K562 (cell line): ENCODE results near the gene BIRC3. TPM values are rescaled to one million over a fixed set of nuclear protein-coding genes. Genes with fewer than 3 reads are reported as not detected.

Experiments
- BCL6 ChIP-seq: fragments of 250-450 bp; sonication (Bioruptor Pico); IDR thresholded peaks from 2 replicates; pipeline ENCODE4 v1.4.0; 2020
- EP400 ChIP-seq: fragments of 450-650 bp; IDR thresholded peaks from 2 replicates; pipeline ENCODE4 v1.6.1; 2017; ENCODE audit warnings: antibody characterized with exemption, mild to moderate bottlenecking, moderate library complexity
- MCM5 ChIP-seq: fragments of 450-650 bp; IDR thresholded peaks from 2 replicates; pipeline ENCODE4 v1.6.1; 2016; ENCODE audit warnings: low read depth
- NR2C1 ChIP-seq, 2 experiments: fragments of 450-650 bp; IDR thresholded peaks; 2 replicates each; pipeline ENCODE4 v1.6.1; 2017; ENCODE audit warnings: mild to moderate bottlenecking in 2 of 2, antibody characterized with exemption in 1 of 2, inconsistent platforms in 1 of 2, missing compliant biosample characterization in 1 of 2, missing genetic modification characterization in 1 of 2
- POLR2A ChIP-seq: fragments of 450-650 bp; conservative IDR thresholded peaks from 2 replicates; pipeline ENCODE4 v1.6.1; 2016
- PPARD ChIP-seq: fragments of 250-450 bp; sonication (Bioruptor Pico); IDR thresholded peaks from 2 replicates; pipeline ENCODE4 v1.8.0; 2022; ENCODE audit warnings: inconsistent platforms, mild to moderate bottlenecking, moderate library complexity
- RAD21 ChIP-seq, 2 experiments: fragments of 250-450 bp in 1 of 2; fragments of 450-650 bp in 1 of 2; sonication (Bioruptor Pico) in 1 of 2; formaldehyde crosslinking in 1 of 2; IDR thresholded peaks in 1 of 2; conservative IDR thresholded peaks in 1 of 2; 2 replicates each; pipeline versions ENCODE4 v1.4.0 to v1.8.0; 2020 to 2022; ENCODE audit warnings: mild to moderate bottlenecking in 2 of 2, moderate library complexity in 1 of 2
- SREBF2 ChIP-seq: sonication (generic); formaldehyde crosslinking; IDR thresholded peaks from 2 replicates; pipeline ENCODE4 v1.4.0; 2020; ENCODE audit warnings: mild to moderate bottlenecking, missing genetic modification reagents
- TAF15 ChIP-seq: fragments of 200-400 bp; formaldehyde crosslinking; IDR thresholded peaks from 2 replicates; pipeline ENCODE4 v1.6.1; 2017; ENCODE audit warnings: mild to moderate bottlenecking, low read depth, low read length, moderate library complexity
- TEAD1 ChIP-seq, 2 experiments: fragments of 450-650 bp in 1 of 2; sonication (generic) in 1 of 2; formaldehyde crosslinking; IDR thresholded peaks; 2 replicates each; pipeline versions ENCODE4 v1.4.0 to v1.8.0; 2020 to 2022; ENCODE audit warnings: mild to moderate bottlenecking in 2 of 2, missing genetic modification reagents in 1 of 2
- THAP7 ChIP-seq: fragments of 250-450 bp; sonication (Bioruptor Pico); IDR thresholded peaks from 2 replicates; pipeline ENCODE4 v1.5.0; 2021
- TRIM24 ChIP-seq, 2 experiments: fragments of 450-650 bp; IDR thresholded peaks; 2 replicates each; pipeline ENCODE4 v1.6.1; 2016
- TSHZ1 ChIP-seq: fragments of 250-450 bp; sonication (Bioruptor Pico); IDR thresholded peaks from 2 replicates; pipeline ENCODE4 v1.4.0; 2020; ENCODE audit warnings: mild to moderate bottlenecking, moderate library complexity
- UBTF ChIP-seq, 2 experiments: IDR thresholded peaks; 2 replicates each; pipeline ENCODE4 v1.6.1; 2012; ENCODE audit warnings: improper control_type of control experiment in 2 of 2, low read depth in 2 of 2, low read length in 2 of 2, borderline replicate concordance in 1 of 2
- YBX1 ChIP-seq: fragments of 450-650 bp; IDR thresholded peaks from 2 replicates; pipeline ENCODE4 v1.7.1; 2016; ENCODE audit warnings: mild to moderate bottlenecking
- polyA plus RNA-seq, 8 experiments: library from polyadenylated mRNA; depleted of rRNA in 4 of 8; stranded (reverse) in 5 of 8; unstranded in 3 of 8; fragments of >200 nt; fragmentation: Nextera tagmentation in 2 of 8; fragmentation: Illumina TruSeq in 1 of 8; extraction: Ambion mirVana in 2 of 8; extraction: Trizol in 1 of 8; gene quantifications; 2 replicates each; pipeline versions ENCODE4 v1.2.1 to v1.2.3, GENCODE V29; 2011 to 2014; ENCODE audit warnings: inconsistent platforms in 1 of 8, missing spikeins in 1 of 8
- total RNA-seq, 7 experiments: library from RNA; depleted of rRNA in 6 of 7; stranded (reverse); fragments of >200 nt in 6 of 7; fragmentation: Illumina TruSeq in 2 of 7; extraction: Trizol in 2 of 7; gene quantifications; 2 replicates each; pipeline versions ENCODE4 v1.2.1 to v1.2.3, GENCODE V29; 2011 to 2021; ENCODE audit warnings: low replicate concordance in 1 of 7
- TF ChIP-seq, protein P1 (sequence below): fragments of 250-450 bp; sonication (Bioruptor Pico); IDR thresholded peaks from 2 replicates; pipeline ENCODE4 v1.5.0; 2020; ENCODE audit warnings: mild to moderate bottlenecking
- TF ChIP-seq, protein P2 (sequence below): fragments of 250-450 bp; sonication (Bioruptor Pico); IDR thresholded peaks from 2 replicates; pipeline ENCODE4 v1.8.0; 2021; ENCODE audit warnings: moderate library complexity, mild to moderate bottlenecking, inconsistent platforms

Gene BIRC3
- total and polyA plus RNA-seq, 9 of the 15 experiments (the other 6 are each of a cell fraction or from before 2014, with no cell fraction given), result 0.08 to 0.42 (median 0.18) TPM

DNA sequence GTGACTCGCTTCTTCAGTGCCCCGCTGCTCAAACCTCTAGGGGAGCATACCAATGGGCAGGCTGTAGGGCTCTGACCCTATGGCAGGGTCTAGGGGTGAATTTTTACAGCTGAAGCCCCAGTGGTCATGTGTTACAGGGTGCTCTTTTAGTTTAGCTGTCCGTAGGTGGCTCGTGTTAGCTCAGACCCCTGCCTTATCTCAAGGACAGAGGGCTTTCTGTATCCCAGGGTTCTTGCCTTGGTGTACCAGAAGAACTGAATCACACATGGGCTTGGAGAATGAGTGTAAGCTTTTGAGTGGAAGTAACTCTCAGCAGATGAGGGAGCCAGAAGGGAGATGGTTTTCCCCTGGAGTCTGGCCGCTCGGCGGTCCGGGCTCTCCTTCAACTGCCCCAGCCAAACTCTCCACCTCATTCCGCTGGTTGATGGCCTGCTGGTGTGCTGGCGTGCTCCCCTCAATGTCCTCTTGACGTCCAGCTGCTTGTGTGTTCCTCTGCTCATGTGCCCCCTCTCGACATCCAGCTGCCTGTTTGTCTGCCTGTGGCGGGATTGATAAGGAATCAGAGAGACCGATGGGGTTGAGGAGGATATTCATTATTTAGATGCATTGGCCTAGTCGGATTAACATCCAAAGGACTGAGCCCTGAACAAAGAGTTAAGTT lies 67.3 kb downstream of the BIRC3 start (continued):
- TF ChIP-seq RAD21 (CRISPR knock-in tag; conservative IDR thresholded peaks at IDR 0.05 in 1 of 2, IDR thresholded peaks at IDR 0.05 in 1 of 2) (no peak), EP400 (no peak), TAF15 (no peak), SREBF2 (CRISPR knock-in tag) (no peak), UBTF (IDR thresholded peaks at IDR 0.05; ENCODE audit: borderline replicate concordance in 1 of 2, low read depth in 2 of 2, low read length in 2 of 2) (no peak), TRIM24 (IDR thresholded peaks at IDR 0.05) (peak; percentile 46; a peak in 2 of 4 replicates), MCM5 (no peak), TEAD1 (CRISPR knock-in tag; IDR thresholded peaks at IDR 0.05) (no peak), PPARD (no peak), NR2C1 (IDR thresholded peaks at IDR 0.05) (no peak), NR2C1 (tag; IDR thresholded peaks at IDR 0.05) (no peak), THAP7 (no peak), BCL6 (CRISPR knock-in tag) (no peak), YBX1 (no peak), TSHZ1 (CRISPR knock-in tag) (no peak), POLR2A (no peak)
- TF ChIP-seq, protein P1, sequence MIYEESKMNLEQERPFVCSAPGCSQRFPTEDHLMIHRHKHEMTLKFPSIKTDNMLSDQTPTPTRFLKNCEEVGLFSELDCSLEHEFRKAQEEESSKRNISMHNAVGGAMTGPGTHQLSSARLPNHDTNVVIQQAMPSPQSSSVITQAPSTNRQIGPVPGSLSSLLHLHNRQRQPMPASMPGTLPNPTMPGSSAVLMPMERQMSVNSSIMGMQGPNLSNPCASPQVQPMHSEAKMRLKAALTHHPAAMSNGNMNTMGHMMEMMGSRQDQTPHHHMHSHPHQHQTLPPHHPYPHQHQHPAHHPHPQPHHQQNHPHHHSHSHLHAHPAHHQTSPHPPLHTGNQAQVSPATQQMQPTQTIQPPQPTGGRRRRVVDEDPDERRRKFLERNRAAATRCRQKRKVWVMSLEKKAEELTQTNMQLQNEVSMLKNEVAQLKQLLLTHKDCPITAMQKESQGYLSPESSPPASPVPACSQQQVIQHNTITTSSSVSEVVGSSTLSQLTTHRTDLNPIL (CRISPR knock-in tag), result no peak
- TF ChIP-seq, protein P2, sequence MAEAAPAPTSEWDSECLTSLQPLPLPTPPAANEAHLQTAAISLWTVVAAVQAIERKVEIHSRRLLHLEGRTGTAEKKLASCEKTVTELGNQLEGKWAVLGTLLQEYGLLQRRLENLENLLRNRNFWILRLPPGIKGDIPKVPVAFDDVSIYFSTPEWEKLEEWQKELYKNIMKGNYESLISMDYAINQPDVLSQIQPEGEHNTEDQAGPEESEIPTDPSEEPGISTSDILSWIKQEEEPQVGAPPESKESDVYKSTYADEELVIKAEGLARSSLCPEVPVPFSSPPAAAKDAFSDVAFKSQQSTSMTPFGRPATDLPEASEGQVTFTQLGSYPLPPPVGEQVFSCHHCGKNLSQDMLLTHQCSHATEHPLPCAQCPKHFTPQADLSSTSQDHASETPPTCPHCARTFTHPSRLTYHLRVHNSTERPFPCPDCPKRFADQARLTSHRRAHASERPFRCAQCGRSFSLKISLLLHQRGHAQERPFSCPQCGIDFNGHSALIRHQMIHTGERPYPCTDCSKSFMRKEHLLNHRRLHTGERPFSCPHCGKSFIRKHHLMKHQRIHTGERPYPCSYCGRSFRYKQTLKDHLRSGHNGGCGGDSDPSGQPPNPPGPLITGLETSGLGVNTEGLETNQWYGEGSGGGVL (CRISPR knock-in tag), result no peak
